H1 (cell line): Measurements from ENCODE around the gene CAPN13. TPM values are rescaled to one million over a fixed set of nuclear protein-coding genes. Genes with fewer than 3 reads are reported as not detected.

Source experiments
- CBX8 ChIP-seq: fragments of 300-800, 300-1000 bp; sonication (generic); IDR thresholded peaks from 2 replicates; pipeline ENCODE4 v1.7.1; 2016; ENCODE audit warnings: low read depth, low read length, borderline replicate concordance
- CHD7 ChIP-seq: fragments of 300-600 bp; sonication (generic); IDR thresholded peaks from 2 replicates; pipeline ENCODE4 v1.7.1; 2012; ENCODE audit warnings: low read length, moderate library complexity, mild to moderate bottlenecking, inconsistent platforms; ENCODE audit not compliant: insufficient replicate concordance
- CTCF ChIP-seq, 3 experiments: IDR thresholded peaks; 1 replicate in 2 of 3; 2 replicates in 1 of 3; pipeline versions ENCODE4 v1.5.1 to v1.6.1; 2011; ENCODE audit warnings: low read length in 3 of 3, mild to moderate bottlenecking in 3 of 3, inconsistent platforms in 2 of 3, low read depth in 1 of 3, moderate library complexity in 1 of 3; ENCODE audit not compliant: insufficient read depth in 1 of 3; ENCODE audit errors: control extremely low read depth in 1 of 3
- HDAC2 ChIP-seq, 2 experiments: fragments of 300-600 bp in 1 of 2; sonication (generic) in 1 of 2; IDR thresholded peaks; 2 replicates each; pipeline ENCODE4 v1.6.1; 2011 to 2012; ENCODE audit warnings: low read depth in 2 of 2, low read length in 2 of 2, mild to moderate bottlenecking in 2 of 2, moderate library complexity in 2 of 2, borderline replicate concordance in 1 of 2, inconsistent platforms in 1 of 2
- SAP30 ChIP-seq: fragments of 300-600 bp; sonication (generic); IDR thresholded peaks from 2 replicates; pipeline ENCODE4 v1.7.1; 2012; ENCODE audit warnings: low read length, moderate library complexity, mild to moderate bottlenecking, inconsistent platforms; ENCODE audit not compliant: insufficient read depth, insufficient replicate concordance
- SIN3A ChIP-seq, 2 experiments: IDR thresholded peaks in 1 of 2; conservative IDR thresholded peaks in 1 of 2; 2 replicates each; pipeline ENCODE4 v1.6.1; 2011 to 2012; ENCODE audit warnings: low read length in 2 of 2, improper control_type of control experiment in 1 of 2, low read depth in 1 of 2, mild to moderate bottlenecking in 1 of 2
- SIX5 ChIP-seq: IDR thresholded peaks from 2 replicates; pipeline ENCODE4 v1.6.1; 2011; ENCODE audit warnings: mild to moderate bottlenecking, low read depth, low read length
- TAF7 ChIP-seq: optimal IDR thresholded peaks from 2 replicates; pipeline ENCODE3; 2011; ENCODE audit warnings: low read depth, mild to moderate bottlenecking, inconsistent platforms, low read length, moderate library complexity, borderline replicate concordance
- polyA plus RNA-seq, 7 experiments: library from polyadenylated mRNA; depleted of rRNA in 3 of 7; stranded (reverse) in 5 of 7; unstranded in 2 of 7; fragments of >200 nt in 5 of 7; fragments of 200-250 nt in 2 of 7; gene quantifications; 1 replicate in 5 of 7; 2 replicates in 1 of 7; 4 replicates in 1 of 7; pipeline versions ENCODE4 v1.2.1 to v1.2.3, GENCODE V29; 2011 to 2013; ENCODE audit warnings: missing spikeins in 2 of 7, mixed read lengths in 2 of 7
- total RNA-seq: library from RNA; stranded (reverse); fragmentation: NEBNext Ultra II Directional; extraction: Animal tissue kit (Norgen Biotek cat#: 25700); gene quantifications from 2 replicates; pipeline ENCODE4 v1.2.1, GENCODE V29; 2021

CAPN13 gene
- total and polyA plus RNA-seq, 2 of the 8 experiments (the other 6 are each of a cell fraction or from before 2014, with no cell fraction given) = 2.4 TPM

GRCh38 chr2:30732876-30733275 lies 74.4 kb downstream of the CAPN13 start (continued):
- TF ChIP-seq CHD7 (no peak), CBX8 (no peak), SAP30 (no peak), SIX5 (no peak), SIN3A (conservative IDR thresholded peaks at IDR 0.05 in 1 of 2, IDR thresholded peaks at IDR 0.05 in 1 of 2; ENCODE audit: low read depth in 1 of 2, low read length in 2 of 2) (no peak), CTCF (IDR thresholded peaks at IDR 0.05; ENCODE audit: control extremely low read depth in 1 of 3, insufficient read depth in 1 of 3, low read depth in 1 of 3, low read length in 3 of 3) (no peak), HDAC2 (IDR thresholded peaks at IDR 0.05; ENCODE audit: borderline replicate concordance in 1 of 2, low read depth in 2 of 2, low read length in 2 of 2) (no peak), TAF7 (no peak)
